Measurements from ENCODE around the gene SLC2A9. TPM values are rescaled to one million over a fixed set of nuclear protein-coding genes. Genes with fewer than 3 reads are reported as not detected.
"Not testable (repeated sequence)": the region's sequence is repeated elsewhere in the genome, so short reads cannot be mapped to it uniquely, and the experiment has no call there.

SLC2A9 gene
- total RNA-seq, 2 experiments from 2014 or later, result 0.39 to 0.76 TPM

DNA sequence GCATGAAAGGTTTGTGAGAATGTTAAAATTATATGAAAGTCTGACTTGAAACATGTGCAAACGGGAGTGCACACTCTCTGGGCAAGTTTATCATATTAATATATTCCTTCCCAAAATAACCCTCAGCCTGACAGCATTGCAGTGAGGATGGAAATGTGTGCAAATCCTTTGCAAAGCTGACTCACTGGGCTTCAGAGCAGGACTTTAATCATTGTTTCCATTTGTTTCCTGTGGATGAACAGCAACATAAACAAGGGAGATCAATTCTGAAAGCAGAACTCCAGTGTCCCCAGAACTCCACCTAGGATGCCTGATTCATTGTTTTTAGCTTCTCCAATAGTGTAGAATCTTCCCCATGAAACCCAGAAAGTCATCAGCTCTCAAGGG is 32.9 kb downstream of the SLC2A9 start:
- peaks cover 3% of the 10 kb centered on the region for H3K36me3 Mint-ChIP-seq (ENCODE audit: low read depth)
- H3K4me1 Mint-ChIP-seq, result peaks cover 2% of the 10 kb centered on the region
- intact Hi-C loops (cut with DNase I, micrococcal nuclease), result no loop called here
- H3K4me3 Mint-ChIP-seq, result no peak overlapping the region
- no peak for DNase-seq
- H3K27me3 Mint-ChIP-seq, result no peaks in the 10 kb centered on the region
- CTCF ChIA-PET, result no interaction called here
- no peak for ATAC-seq
- POLR2A ChIA-PET, result no interaction called here
- no peaks in the 10 kb centered on the region for H3K9me3 Mint-ChIP-seq (ENCODE audit: low read depth)
- no peak overlapping the region for H3K27ac Mint-ChIP-seq

DNA sequence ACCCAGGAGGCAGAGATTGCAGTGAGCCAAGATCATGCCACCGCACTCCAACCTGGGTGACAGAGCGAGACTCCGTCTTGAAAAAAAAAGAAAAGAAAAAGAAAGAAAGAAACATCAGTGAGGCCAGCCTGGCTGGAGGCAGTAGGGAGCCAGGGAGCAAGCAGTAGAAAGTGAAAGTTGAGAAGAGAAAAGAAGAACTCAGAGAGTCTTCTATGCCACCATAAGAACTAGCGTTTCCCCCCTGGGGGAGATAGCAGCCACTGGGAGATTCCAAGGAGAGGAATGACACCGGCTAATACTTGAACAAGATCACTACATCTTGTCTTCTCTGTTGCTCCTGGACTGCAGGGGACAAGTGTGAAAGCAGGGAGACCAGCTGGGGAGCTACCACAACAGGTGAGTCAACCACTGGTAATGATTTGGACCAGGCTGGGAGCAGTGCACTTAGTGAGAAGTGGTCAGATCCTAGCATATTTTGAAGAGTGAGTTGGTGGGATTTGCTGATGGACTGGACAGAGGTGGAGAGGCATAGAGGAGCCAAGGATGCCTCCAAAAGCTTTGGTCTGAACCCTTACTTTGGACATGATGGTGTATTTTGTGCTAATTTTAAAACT is 33.4 kb downstream of the SLC2A9 start:
- H3K4me1 Mint-ChIP-seq, result no peaks in the 10 kb centered on the region

DNA sequence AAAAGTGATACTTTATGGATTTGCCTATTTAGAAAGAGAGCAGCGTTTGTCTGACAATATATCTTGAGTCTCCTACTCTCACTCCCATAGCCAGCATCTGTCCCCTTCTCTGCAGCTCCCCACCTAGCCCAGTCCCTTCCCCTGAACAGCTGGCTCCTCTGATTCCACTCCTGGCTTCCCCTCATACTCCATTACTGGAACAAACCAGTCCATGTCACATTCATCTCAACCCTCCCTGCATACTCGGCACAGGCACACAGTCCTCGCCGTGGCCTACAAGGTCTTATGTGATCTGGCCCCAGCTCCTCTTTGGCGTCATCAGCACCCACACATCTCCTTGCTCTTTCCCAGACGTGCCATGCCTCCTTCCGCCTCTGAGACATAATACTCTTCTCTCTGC is 36.7 kb downstream of the SLC2A9 start:
- intact Hi-C loops (cut with DNase I, micrococcal nuclease), result no loop called here
- ATAC-seq (no peak), DNase-seq (no peak)
- Mint-ChIP-seq H3K4me1 (no peaks in the 10 kb centered on the region), H3K9me3 (ENCODE audit: low read depth) (peaks cover 5% of the 10 kb centered on the region), H3K4me3 (no peak overlapping the region), H3K27me3 (no peaks in the 10 kb centered on the region), H3K36me3 (ENCODE audit: low read depth) (peaks cover 4% of the 10 kb centered on the region), H3K27ac (no peak overlapping the region)
- ChIA-PET CTCF (no interaction called here), POLR2A (no interaction called here)

More for the DNA sequence above, 33.4 kb downstream of the SLC2A9 start:
- no peaks in the 10 kb centered on the region for H3K27me3 Mint-ChIP-seq
- no peak overlapping the region for H3K4me3 Mint-ChIP-seq
- H3K27ac Mint-ChIP-seq, result no peak overlapping the region
- no peak for ATAC-seq
- ChIA-PET POLR2A (no interaction called here), CTCF (no interaction called here)
- H3K9me3 Mint-ChIP-seq (ENCODE audit: low read depth), result no peaks in the 10 kb centered on the region
- no peaks in the 10 kb centered on the region for H3K36me3 Mint-ChIP-seq (ENCODE audit: low read depth)
- no peak for DNase-seq
- intact Hi-C loops (cut with DNase I, micrococcal nuclease), result no loop called here

DNA sequence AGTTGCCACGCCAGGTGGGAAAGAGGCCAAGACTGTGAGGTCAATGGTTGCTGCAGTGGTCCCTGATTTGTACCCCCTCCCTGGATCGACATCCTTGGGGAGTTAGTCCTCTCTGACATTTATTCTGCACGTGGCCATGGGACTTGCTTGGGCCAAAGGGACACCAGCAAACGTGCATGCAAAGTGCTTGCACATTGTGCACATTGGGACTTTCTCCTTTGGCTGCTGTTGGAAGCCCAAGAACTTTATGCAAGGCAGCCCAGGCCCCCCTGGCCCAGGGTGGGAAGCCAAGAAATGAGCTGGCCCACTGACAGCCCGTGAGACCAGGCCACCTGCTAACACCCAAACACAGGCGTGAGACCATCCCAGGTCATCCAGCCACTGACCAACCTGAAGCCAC is 38.1 kb downstream of the SLC2A9 start:
- DNase-seq (no peak), ATAC-seq (no peak)
- Mint-ChIP-seq H3K36me3 (ENCODE audit: low read depth) (peaks cover 4% of the 10 kb centered on the region), H3K4me3 (no peak overlapping the region), H3K9me3 (ENCODE audit: low read depth) (peaks cover 5% of the 10 kb centered on the region), H3K27ac (no peak overlapping the region), H3K4me1 (no peaks in the 10 kb centered on the region), H3K27me3 (no peaks in the 10 kb centered on the region)
- CTCF ChIA-PET, result no interaction called here
- POLR2A ChIA-PET, result no interaction called here
- intact Hi-C loops (cut with DNase I, micrococcal nuclease), result no loop called here

DNA sequence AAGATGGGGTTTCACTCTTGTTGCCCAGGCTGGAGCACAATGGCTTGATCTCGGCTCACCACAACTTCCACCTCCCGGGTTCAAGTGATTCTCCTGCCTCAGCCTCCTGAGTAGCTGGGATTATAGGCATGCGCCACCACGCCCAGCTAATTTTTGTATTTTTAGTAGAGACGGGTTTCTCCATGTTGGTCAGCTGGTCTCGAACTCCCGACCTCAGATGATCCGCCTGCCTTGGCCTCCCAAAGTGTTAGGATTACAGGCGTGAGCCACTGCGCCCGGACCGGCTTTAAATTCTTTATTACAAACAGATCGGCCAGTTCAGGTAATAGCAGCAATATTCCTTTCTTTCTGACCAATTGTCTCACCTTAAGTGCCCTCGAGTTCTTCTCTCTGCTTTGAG is 39.4 kb downstream of the SLC2A9 start:
- H3K4me1 Mint-ChIP-seq; DNase-seq; POLR2A ChIA-PET; H3K9me3 Mint-ChIP-seq (ENCODE audit: low read depth); H3K27me3 Mint-ChIP-seq; H3K4me3 Mint-ChIP-seq; H3K27ac Mint-ChIP-seq; intact Hi-C loops (cut with DNase I, micrococcal nuclease); H3K36me3 Mint-ChIP-seq (ENCODE audit: low read depth); ATAC-seq; CTCF ChIA-PET: not testable (repeated sequence)

DNA sequence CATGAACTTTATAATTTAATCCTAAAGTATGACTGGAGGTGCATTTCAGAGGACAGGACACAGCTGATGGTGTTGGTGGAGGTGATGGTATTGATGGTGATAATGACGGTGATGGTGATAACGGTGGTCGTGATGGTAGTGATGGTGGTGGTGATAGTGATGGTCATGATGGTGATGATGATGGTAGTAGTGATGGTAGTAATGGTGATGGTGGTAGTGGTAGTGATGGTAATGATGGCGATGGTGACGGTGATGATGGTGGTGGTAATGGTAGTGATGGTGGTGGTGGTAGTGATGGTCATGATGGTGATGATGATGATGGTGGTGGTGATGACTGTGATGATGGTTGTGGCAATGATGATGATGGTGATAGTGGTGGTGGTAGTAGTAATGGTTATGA is 40.4 kb downstream of the SLC2A9 start:
- no peaks in the 10 kb centered on the region for H3K27me3 Mint-ChIP-seq
- DNase-seq (no peak), ATAC-seq (no peak)
- H3K9me3 Mint-ChIP-seq (ENCODE audit: low read depth), result peaks cover 5% of the 10 kb centered on the region
- intact Hi-C loops (cut with DNase I, micrococcal nuclease), result no loop called here
- ChIA-PET CTCF (no interaction called here), POLR2A (no interaction called here)
- no peak overlapping the region for H3K4me3 Mint-ChIP-seq
- H3K4me1 Mint-ChIP-seq, result no peaks in the 10 kb centered on the region
- peaks cover 4% of the 10 kb centered on the region for H3K36me3 Mint-ChIP-seq (ENCODE audit: low read depth)
- H3K27ac Mint-ChIP-seq, result no peak overlapping the region

DNA sequence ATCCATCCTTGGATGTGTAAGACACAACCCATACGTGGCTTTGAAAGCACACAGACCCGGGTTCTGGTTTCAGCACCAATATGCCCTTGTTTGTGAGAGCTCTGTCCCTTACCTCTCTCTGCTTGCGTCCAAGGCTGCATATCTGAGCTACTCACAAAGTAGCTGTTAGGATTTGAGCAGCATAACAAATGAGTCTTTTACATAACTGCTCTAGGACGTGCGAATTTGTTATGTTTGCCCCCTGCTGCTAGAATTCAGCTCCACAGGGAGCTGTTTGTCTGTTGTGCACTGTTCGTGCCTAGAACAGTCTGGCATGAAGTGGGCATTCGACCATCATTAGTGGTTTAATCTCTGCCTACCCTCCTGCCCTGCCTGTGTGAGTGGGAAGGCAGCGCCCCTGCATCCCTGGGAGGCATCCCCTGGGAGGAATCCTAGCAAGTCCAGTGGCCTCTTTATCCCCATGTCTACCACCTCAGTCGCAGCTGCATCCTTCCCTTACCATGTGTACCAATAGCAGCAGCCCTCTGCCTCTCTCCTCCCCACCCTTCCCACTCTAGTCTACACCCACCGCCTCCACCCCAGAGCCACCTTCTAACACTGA is 42.1 kb downstream of the SLC2A9 start:
- CTCF ChIA-PET, result no interaction called here
- H3K4me3 Mint-ChIP-seq, result no peak overlapping the region
- ATAC-seq (no peak), DNase-seq (no peak)
- no peaks in the 10 kb centered on the region for H3K27me3 Mint-ChIP-seq
- H3K4me1 Mint-ChIP-seq, result no peaks in the 10 kb centered on the region
- POLR2A ChIA-PET, result no interaction called here
- H3K27ac Mint-ChIP-seq, result no peak overlapping the region
- peaks cover 5% of the 10 kb centered on the region for H3K9me3 Mint-ChIP-seq (ENCODE audit: low read depth)
- intact Hi-C loops (cut with DNase I, micrococcal nuclease), result no loop called here
- H3K36me3 Mint-ChIP-seq (ENCODE audit: low read depth), result peaks cover 4% of the 10 kb centered on the region

DNA sequence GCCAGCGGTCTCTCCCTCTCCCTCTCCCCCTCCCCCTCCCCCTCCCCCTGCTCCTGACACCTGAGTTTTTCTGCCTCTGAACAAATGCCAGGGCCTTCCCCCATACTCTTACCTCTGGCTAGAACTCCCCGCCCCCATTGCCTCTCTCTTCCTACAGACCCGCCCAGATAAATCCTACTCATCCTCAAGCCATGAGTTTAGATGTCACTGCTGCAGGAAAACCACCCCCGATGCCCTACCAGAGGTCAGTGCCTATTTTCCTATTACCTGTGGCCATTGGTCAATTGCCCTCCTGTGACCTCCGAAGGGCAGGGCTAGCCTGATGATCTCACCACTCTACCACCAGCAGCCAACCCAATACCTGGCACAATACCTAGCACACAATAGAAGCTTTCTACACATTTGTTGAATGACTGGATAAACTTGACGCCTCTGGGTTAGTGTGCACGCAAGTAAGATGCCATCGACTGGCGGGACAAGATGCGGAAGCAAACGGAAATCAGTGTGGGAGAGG is 43.7 kb downstream of the SLC2A9 start:
- CTCF ChIA-PET, result no interaction called here
- POLR2A ChIA-PET, result no interaction called here
- Mint-ChIP-seq H3K36me3 (ENCODE audit: low read depth) (peaks cover 7% of the 10 kb centered on the region), H3K27ac (no peak overlapping the region), H3K9me3 (ENCODE audit: low read depth) (peaks cover 6% of the 10 kb centered on the region), H3K4me3 (no peak overlapping the region), H3K4me1 (no peaks in the 10 kb centered on the region), H3K27me3 (no peaks in the 10 kb centered on the region)
- intact Hi-C loops (cut with DNase I, micrococcal nuclease), result no loop called here
- no peak for ATAC-seq
- DNase-seq, result no peak

DNA sequence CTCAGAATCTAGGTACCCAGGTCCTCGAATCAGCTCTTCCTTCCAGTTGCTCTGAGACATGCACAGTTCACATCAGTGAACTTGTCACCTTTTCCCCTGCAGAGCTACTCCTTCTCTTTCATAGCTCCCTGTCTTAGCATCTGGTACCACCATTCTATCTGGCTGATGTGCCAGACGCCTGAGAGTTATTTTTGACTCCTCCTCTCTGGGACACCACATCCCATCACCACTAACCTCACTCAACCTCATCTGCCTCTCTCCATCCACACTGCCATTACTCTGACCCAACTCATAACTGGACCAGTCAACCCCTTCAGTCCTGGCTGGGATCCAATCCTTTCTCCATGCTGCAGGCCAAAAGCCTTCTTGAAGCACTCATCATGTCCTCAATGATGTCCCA is 44.5 kb downstream of the SLC2A9 start:
- intact Hi-C loops (cut with DNase I, micrococcal nuclease), result no loop called here
- Mint-ChIP-seq H3K4me1 (no peaks in the 10 kb centered on the region), H3K27ac (no peak overlapping the region), H3K4me3 (no peak overlapping the region), H3K27me3 (no peaks in the 10 kb centered on the region), H3K9me3 (ENCODE audit: low read depth) (peaks cover 6% of the 10 kb centered on the region), H3K36me3 (ENCODE audit: low read depth) (peaks cover 7% of the 10 kb centered on the region)
- DNase-seq, result no peak
- ChIA-PET CTCF (interaction anchor here (0.6 kb wide), 1 partner anchor 38 kb away, joined by 3 read pairs; no protein-coding TSS in a partner anchor), POLR2A (no interaction called here)
- no peak for ATAC-seq

DNA sequence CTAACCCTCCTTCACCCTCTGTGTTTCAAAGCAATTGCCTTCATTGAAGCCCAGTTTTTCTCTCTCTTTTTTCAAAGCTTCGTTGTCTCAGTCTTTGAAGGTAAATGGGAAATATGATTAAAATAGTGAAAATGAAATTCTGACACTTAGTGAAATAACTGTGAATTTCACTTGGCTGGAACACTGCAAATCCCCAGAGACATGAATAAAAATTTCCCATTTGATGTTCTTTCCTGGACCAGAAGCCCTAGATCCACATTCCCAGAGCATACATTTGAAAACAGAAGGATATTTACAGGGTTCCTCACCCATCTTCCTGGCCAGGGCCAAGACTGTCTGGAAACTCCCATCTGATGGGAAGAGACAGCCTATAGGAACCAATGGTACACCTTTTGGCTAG is 45.0 kb downstream of the SLC2A9 start:
- CTCF ChIA-PET, result interaction anchor here (0.6 kb wide), 1 partner anchor 39 kb away, joined by 3 read pairs; no protein-coding TSS in a partner anchor

DNA sequence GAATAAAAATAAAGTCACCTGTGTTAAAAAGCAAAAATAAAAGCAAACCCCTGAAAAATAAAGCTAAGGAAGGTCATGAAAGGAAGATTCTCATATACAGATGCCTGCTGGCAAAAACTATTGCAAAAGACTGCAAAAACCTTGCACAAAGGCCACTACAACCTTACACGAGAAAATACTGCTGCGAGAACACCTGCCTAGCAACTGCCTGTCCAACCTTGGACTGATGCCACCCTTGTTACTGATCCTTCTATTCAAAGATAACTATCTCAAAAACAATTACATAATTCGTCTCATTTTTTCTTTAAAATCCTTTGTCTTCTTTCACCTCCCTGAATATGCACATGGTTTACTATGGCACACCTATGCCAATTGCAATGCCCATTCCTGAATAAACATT is 49.6 kb downstream of the SLC2A9 start:
- no peak overlapping the region for H3K4me3 Mint-ChIP-seq
- CTCF ChIA-PET, result no interaction called here

More for the DNA sequence above, 45.0 kb downstream of the SLC2A9 start:
- no peak for ATAC-seq
- Mint-ChIP-seq H3K4me3 (no peak overlapping the region), H3K9me3 (ENCODE audit: low read depth) (peaks cover 6% of the 10 kb centered on the region), H3K4me1 (no peaks in the 10 kb centered on the region), H3K27ac (no peak overlapping the region), H3K27me3 (no peaks in the 10 kb centered on the region), H3K36me3 (ENCODE audit: low read depth) (peaks cover 7% of the 10 kb centered on the region)
- no peak for DNase-seq
- POLR2A ChIA-PET, result no interaction called here
- intact Hi-C loops (cut with DNase I, micrococcal nuclease), result no loop called here

DNA sequence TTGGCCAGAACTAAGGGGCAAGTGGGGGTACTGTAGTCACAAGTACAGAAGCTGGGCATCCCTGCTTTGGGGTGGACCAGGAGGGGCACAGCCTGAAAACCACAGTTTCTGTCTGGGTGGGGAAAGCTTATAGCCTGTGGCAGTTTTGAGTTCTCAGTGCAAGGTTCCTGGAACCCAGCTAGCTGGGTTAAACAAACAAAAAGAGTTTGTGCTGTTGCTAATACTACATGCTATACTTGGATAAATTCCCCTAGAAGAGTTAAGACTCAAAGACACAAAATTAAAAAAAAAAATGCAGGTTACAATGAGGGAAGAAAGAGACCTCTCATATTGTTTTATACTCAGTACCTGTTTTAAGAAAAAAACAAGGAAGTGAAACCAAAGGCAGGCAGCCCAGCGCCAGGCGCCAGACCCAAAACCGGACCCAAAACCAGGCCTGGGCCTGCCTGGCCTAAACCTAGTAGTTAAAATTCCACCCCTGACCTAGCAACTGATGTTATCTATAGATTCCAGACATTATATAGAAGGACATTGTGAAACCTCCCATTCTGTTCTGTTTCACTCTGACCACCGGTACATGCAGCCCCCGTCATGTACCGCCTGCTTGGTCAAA is 50.8 kb downstream of the SLC2A9 start:
- Mint-ChIP-seq H3K9me3 (ENCODE audit: low read depth) (peaks cover 3% of the 10 kb centered on the region), H3K4me3 (no peak overlapping the region), H3K36me3 (ENCODE audit: low read depth) (peaks cover 7% of the 10 kb centered on the region), H3K27ac (no peak overlapping the region), H3K4me1 (peaks cover 5% of the 10 kb centered on the region), H3K27me3 (no peaks in the 10 kb centered on the region)
- intact Hi-C loops (cut with DNase I, micrococcal nuclease), result no loop called here
- CTCF ChIA-PET, result interaction anchor here (0.7 kb wide), 1 partner anchor 349 kb away, joined by 3 read pairs; no protein-coding TSS in a partner anchor
- POLR2A ChIA-PET, result interaction anchor here (0.6 kb wide), 1 partner anchor 55 kb away, joined by 3 read pairs; no protein-coding TSS in a partner anchor
- ATAC-seq, result no peak
- no peak for DNase-seq

More for the DNA sequence above, 49.6 kb downstream of the SLC2A9 start:
- Mint-ChIP-seq H3K36me3 (ENCODE audit: low read depth) (peaks cover 7% of the 10 kb centered on the region), H3K27ac (no peak overlapping the region), H3K9me3 (ENCODE audit: low read depth) (peaks cover 3% of the 10 kb centered on the region), H3K4me1 (peaks cover 5% of the 10 kb centered on the region), H3K27me3 (no peaks in the 10 kb centered on the region)
- POLR2A ChIA-PET, result no interaction called here
- intact Hi-C loops (cut with DNase I, micrococcal nuclease), result no loop called here
- ATAC-seq (no peak), DNase-seq (no peak)

Measured in activated CD4-positive, alpha-beta T cell treated with anti-CD3 and anti-CD28 coated beads for 36 hours (primary cell).